GM21528 (cell line): Measurements from ENCODE around the gene VWA3A.

Experiments used
- ATAC-seq: cut with Tn5 transposase; IDR thresholded peaks from one replicate; pipeline ENCODE4 v1.9.1; 2021; ENCODE audit warnings: mild to moderate bottlenecking, moderate library complexity; ENCODE audit not compliant: unreplicated experiment, low FRiP score

The VWA3A gene

GRCh38 chr16:22177968-22178930, 85.9 kb downstream of the VWA3A start:
- no peak for ATAC-seq

DNA sequence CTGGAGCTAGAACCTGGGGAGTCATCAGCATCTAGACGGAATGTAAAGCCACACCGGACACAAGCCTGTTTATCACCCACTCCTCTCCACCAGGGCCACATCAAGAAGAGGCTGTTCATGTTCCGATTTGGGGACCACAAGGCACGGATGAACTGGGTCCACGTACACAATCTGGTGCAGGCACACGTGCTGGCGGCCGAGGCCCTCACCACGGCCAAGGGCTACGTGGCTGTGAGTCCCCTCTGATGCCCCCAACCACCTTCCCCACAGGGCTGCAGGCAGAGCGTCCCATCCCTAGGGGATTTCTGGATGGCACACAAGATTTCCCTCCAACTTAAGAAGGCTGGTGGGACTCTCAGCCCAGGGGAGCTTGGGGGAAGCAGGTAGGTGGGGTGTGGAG, 89.1 kb downstream of the VWA3A start:
- no peak for ATAC-seq

- no peak for ATAC-seq
These were observed 89.5 kb downstream of the VWA3A start for GRCh38 chr16:22181843-22182242.

- ATAC-seq = no peak
These were observed 91.0 kb downstream of the VWA3A start for GRCh38 chr16:22183335-22183734.

DNA sequence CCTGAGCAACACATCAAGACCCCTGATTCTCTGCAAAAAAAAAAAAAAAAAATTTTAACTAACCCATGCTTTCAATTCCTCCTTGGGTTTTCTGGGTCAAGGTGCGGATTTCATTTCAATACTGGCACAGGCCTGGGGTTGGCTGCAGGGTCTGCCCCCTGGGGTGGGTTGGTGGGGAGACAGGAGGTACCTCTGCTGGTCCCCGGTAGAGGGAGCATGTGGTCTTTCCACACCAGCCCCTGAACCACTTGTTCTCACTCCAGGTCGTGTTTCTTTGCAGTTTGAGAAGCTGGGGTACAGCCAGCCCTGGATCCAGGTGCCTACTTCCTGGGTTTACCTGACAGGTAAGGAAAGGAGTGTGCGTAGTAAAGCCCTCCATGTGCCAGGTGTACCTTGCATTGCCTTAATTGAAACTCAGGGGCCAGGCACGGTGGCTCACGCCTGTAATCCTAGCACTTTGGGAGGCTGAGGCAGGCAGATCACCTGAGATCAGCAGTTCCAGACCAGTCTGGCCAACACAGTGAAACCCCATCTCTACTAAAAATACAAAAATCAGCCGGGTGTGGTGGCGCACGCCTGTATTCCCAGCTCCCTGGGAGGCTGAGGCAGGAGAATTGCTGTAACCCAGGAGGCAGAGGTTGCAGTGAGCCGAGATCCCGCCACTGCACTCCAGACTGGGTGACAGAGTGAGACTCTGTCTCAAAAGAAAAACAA, 91.7 kb downstream of the VWA3A start:
- no peak for ATAC-seq

DNA sequence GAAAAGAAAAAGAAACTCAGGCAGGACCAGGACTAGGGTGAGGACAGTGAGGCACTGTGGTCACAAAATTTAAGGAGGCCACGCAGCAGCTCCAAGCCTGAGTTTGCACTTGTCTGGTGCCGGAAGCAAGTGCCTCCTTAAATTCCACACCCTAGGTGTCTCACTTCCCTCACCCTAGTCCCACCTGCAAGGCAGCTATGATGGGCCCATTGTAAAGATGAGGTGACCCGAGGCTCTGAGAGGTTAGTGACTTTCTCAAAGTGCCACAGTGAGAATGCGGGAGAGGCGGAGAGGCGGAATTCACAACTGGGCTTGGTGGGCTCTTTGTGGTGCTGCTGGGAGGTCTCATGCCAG, 92.3 kb downstream of the VWA3A start:
- no peak for ATAC-seq

DNA sequence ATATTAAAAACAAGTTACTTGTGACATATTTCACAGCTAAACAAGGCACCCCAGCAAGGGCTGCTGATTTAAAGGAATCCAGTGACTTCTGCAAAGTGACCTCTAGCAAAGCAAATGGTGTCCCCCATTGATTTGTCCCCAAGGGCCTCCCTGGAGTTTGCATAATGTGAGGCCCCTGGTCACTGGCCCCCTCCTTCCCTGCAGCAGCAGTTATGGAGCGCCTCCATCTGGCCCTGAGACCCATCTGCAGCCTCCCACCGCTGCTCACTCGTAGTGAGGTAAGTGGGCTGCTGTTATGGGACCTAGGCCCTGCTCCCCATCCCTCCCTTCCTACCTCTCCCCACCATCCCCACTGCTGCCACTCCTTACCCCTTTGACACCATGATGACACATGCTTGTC, 94.2 kb downstream of the VWA3A start:
- no peak for ATAC-seq

GRCh38 chr16:22188267-22188594, 95.9 kb downstream of the VWA3A start:
- ATAC-seq = no peak

- ATAC-seq = no peak
These were observed 96.5 kb downstream of the VWA3A start for GRCh38 chr16:22188595-22189442.

GRCh38 chr16:22189473-22190080, 97.2 kb downstream of the VWA3A start:
- ATAC-seq = no peak

DNA sequence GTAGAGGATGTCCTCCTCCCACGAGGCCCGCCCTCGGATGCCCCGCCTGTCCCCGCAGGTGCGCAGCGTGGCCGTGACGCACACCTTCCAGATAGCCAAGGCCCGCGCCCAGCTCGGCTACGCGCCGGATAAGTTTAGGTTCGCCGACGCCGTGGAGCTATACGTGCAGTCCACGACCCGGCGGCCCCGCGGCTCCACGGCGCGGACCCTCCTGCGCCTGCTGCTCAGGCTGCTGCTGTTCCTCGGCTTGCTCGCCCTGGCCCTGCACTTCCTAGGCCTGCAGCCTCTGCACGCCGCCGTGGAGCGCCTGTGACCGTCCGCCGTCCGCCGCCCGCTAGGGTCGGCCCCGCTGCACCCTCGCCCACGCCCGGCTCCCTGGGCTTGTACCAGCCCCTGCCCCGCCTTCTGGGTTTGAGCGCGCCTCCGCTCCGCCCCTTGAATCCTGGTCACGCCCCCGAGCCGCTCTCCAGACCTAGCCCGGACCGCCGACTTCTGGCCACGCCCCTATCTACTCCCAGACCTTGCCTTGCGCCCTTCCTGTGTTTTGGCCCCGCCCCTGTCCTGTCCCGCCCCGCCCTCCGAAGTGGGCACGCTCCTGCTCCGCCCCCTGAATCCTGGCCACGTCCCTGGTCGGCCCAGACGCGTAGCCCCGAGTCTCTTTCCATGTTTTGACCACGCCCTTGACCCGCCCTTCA, 97.9 kb downstream of the VWA3A start:
- peak; percentile 65 for ATAC-seq

- ATAC-seq = peak; percentile 56
These were observed 98.6 kb downstream of the VWA3A start for GRCh38 chr16:22190776-22191531.

DNA sequence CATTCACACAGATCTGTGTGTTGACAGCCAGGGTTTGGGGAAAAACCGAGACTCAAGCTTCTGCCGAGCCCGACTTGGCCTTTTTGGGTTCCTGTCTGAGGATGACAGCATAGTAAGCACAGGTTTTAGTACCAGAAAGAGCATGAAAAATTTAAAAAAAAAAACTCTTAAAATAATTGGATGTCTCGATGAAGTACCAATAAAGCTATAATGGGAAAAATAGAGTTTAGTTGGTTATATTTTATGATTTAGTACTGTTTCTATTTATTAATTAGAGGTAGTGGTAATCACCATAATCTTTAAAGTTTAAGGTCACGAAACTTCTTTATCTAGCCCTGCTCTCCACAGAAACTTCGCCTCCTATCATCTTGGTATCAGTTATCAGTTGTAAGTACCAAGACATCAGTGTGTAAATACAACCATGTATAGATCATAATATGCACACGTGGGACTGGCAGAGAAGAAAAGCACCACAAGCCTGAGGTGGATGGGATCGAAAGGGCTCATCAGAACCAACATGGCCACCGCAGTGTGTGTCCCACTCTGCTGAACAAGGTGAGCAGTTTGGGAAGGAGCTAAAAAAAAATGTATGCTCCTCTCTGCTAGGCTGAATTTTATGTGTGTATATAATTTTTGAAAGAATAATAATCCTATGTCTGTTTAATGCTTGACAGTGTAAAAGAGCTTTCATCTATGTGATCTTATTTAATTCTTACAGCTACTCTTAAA, 99.4 kb downstream of the VWA3A start:
- ATAC-seq = no peak

DNA sequence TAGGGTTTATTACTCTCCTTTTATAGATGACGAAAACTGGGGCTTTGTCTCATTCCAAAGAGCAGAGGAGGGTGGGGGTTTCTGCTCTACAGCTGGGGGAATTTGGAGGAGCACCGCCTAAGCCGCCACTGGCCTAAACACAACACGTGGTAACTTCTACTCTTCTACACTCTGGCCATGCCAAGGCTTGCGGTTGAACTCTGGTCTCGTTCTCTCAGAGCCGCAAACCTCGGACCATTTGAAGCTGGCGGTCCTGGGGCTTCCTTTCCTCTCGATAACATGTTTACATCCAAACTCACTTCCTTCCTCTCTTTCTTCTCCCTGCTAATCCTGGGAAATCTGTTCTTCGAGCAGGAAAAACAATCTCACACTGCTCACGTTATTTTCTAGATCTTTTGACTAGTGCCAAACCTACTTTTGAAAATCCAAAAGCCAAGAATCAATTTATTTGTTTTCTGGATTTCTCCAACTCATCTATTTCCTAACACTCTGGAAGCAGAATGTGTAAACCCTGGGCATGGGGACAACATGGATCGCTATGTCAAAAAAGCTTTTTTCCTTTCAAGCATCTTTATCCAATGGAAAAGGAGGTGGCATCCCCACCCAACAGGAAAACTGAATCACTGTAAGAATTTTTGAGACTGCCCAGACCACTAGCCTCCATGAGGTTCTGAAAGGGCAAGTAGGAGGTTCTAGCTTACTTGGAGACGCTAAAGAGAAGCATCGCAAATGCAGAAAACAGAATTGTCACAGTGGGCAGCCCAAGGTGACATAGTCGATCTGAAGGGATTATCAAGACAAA, 100.1 kb downstream of the VWA3A start:
- ATAC-seq = no peak

DNA sequence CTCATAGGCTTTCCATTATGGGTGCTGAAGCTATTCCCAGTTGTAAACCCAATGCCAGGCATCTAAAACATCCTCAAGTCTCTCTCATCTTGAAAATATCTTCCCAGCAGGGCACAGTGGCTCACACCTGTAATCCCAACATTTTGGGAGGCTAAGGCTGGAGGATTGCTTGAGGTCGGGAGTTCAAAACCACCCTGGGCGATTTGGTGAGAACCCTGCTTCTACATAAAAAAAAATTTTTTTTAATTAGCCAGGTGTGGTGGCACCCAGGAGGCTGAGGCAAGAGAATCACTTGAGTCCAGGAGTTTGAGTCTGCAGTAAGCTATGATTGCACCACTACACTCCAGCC, 100.7 kb downstream of the VWA3A start:
- no peak for ATAC-seq

GRCh38 chr16:22194707-22195444, 102.5 kb downstream of the VWA3A start:
- ATAC-seq = no peak

DNA sequence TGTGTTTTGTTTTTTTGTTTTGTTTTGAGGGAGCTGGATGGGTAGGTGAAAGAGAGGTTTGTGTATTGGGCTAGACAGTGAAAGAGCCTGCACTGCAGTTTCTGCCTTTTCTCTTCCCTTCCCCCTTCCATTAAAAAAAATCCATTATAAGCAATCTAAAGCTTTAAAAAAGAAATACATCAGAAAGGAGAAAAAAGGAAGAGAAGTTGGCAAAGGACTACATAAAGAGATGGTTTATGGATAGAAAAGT, 103.0 kb downstream of the VWA3A start:
- ATAC-seq = no peak
